ENCODE measurements around the gene CDK14. TPM values are rescaled to one million over a fixed set of nuclear protein-coding genes. Genes with fewer than 3 reads are reported as not detected.

Gene CDK14
- total and polyA plus RNA-seq, 4 donors, result 4.2 to 12.4 (median 7.4) TPM

DNA sequence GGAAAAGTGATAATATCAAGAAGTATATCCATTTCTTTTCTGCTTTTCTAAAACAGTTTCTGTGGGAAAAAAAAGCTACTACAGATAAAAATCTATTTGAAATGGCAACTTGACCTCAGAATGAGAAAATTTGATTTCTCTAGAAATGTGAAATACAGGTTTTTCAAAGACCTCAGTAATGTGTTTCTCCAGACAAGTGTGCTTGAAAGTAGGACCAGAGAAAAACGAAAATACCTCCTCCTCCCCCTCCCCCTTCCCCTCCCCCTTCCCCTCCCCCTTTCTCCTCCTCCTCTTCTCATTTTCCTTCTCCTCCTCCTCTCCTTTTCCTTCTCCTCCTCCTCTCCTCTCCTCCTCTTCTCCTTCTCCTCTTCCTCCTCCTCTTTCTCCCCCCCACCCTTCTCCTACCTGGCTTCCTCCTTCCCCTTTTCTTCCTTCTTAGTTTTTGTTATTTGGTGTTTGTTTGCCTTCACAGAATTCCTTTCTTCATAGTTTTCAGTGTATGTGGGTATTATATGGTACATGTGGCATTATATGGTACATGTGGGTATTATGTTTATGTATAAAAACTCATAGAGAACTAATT lies 179.4 kb downstream of the CDK14 start:
- Histone ChIP-seq H3K9me3 (ENCODE audit: control insufficient read depth in 4 of 4, low read length in 3 of 4) (peaks cover 0 to 4% (median 2%) of the 10 kb centered on the region in 4 donors), H3K27ac (ENCODE audit: low read depth in 1 of 2, low read length in 2 of 2) (no peak overlapping the region), H3K4me3 (ENCODE audit: low read depth in 1 of 3, low read length in 3 of 3) (no peak overlapping the region), H3K27me3 (ENCODE audit: control insufficient read depth in 4 of 4, insufficient read depth in 4 of 4, low read length in 3 of 4) (no peaks in the 10 kb centered on the region), H3K36me3 (ENCODE audit: control insufficient read depth in 4 of 4, insufficient read depth in 3 of 4, low read depth in 1 of 4, low read length in 3 of 4) (no peaks in the 10 kb centered on the region), H3K9ac (ENCODE audit: low read depth in 1 of 2, low read length in 2 of 2) (no peak overlapping the region), H3K4me1 (ENCODE audit: control insufficient read depth in 4 of 4, insufficient read depth in 4 of 4, low read length in 3 of 4) (peaks cover 0 to 7% (median 0%) of the 10 kb centered on the region in 4 donors)
- no peak for TF ChIP-seq GABPA (IDR thresholded peaks at IDR 0.05 in 1 of 2, conservative IDR thresholded peaks at IDR 0.05 in 1 of 2)
- no peak for TF ChIP-seq SP1 (IDR thresholded peaks at IDR 0.05)
- TF ChIP-seq, protein P1, sequence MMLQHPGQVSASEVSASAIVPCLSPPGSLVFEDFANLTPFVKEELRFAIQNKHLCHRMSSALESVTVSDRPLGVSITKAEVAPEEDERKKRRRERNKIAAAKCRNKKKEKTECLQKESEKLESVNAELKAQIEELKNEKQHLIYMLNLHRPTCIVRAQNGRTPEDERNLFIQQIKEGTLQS (IDR thresholded peaks at IDR 0.05), result no peak
- TF ChIP-seq FOXA2 (IDR thresholded peaks at IDR 0.05), result no peak
- no peak for TF ChIP-seq YY1 (IDR thresholded peaks at IDR 0.05)
- no peak for TF ChIP-seq HNF4A (conservative IDR thresholded peaks at IDR 0.05)
- no peak for TF ChIP-seq TAF1 (conservative IDR thresholded peaks at IDR 0.05)
- TF ChIP-seq, protein P2, sequence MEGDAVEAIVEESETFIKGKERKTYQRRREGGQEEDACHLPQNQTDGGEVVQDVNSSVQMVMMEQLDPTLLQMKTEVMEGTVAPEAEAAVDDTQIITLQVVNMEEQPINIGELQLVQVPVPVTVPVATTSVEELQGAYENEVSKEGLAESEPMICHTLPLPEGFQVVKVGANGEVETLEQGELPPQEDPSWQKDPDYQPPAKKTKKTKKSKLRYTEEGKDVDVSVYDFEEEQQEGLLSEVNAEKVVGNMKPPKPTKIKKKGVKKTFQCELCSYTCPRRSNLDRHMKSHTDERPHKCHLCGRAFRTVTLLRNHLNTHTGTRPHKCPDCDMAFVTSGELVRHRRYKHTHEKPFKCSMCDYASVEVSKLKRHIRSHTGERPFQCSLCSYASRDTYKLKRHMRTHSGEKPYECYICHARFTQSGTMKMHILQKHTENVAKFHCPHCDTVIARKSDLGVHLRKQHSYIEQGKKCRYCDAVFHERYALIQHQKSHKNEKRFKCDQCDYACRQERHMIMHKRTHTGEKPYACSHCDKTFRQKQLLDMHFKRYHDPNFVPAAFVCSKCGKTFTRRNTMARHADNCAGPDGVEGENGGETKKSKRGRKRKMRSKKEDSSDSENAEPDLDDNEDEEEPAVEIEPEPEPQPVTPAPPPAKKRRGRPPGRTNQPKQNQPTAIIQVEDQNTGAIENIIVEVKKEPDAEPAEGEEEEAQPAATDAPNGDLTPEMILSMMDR (IDR thresholded peaks at IDR 0.05; ENCODE audit: low read depth, low read length, missing input control), result no peak
- no peak for TF ChIP-seq RAD21 (IDR thresholded peaks at IDR 0.05)
- TF ChIP-seq EGR1 (IDR thresholded peaks at IDR 0.05; ENCODE audit: low read depth in 2 of 2), result no peak
- TF ChIP-seq, protein P3, sequence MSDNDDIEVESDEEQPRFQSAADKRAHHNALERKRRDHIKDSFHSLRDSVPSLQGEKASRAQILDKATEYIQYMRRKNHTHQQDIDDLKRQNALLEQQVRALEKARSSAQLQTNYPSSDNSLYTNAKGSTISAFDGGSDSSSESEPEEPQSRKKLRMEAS (IDR thresholded peaks at IDR 0.05), result no peak
- TF ChIP-seq, protein P4, sequence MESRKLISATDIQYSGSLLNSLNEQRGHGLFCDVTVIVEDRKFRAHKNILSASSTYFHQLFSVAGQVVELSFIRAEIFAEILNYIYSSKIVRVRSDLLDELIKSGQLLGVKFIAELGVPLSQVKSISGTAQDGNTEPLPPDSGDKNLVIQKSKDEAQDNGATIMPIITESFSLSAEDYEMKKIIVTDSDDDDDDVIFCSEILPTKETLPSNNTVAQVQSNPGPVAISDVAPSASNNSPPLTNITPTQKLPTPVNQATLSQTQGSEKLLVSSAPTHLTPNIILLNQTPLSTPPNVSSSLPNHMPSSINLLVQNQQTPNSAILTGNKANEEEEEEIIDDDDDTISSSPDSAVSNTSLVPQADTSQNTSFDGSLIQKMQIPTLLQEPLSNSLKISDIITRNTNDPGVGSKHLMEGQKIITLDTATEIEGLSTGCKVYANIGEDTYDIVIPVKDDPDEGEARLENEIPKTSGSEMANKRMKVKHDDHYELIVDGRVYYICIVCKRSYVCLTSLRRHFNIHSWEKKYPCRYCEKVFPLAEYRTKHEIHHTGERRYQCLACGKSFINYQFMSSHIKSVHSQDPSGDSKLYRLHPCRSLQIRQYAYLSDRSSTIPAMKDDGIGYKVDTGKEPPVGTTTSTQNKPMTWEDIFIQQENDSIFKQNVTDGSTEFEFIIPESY (IDR thresholded peaks at IDR 0.05), result no peak
- no peak for TF ChIP-seq HNF4G (IDR thresholded peaks at IDR 0.05)
- TF ChIP-seq, protein P5, sequence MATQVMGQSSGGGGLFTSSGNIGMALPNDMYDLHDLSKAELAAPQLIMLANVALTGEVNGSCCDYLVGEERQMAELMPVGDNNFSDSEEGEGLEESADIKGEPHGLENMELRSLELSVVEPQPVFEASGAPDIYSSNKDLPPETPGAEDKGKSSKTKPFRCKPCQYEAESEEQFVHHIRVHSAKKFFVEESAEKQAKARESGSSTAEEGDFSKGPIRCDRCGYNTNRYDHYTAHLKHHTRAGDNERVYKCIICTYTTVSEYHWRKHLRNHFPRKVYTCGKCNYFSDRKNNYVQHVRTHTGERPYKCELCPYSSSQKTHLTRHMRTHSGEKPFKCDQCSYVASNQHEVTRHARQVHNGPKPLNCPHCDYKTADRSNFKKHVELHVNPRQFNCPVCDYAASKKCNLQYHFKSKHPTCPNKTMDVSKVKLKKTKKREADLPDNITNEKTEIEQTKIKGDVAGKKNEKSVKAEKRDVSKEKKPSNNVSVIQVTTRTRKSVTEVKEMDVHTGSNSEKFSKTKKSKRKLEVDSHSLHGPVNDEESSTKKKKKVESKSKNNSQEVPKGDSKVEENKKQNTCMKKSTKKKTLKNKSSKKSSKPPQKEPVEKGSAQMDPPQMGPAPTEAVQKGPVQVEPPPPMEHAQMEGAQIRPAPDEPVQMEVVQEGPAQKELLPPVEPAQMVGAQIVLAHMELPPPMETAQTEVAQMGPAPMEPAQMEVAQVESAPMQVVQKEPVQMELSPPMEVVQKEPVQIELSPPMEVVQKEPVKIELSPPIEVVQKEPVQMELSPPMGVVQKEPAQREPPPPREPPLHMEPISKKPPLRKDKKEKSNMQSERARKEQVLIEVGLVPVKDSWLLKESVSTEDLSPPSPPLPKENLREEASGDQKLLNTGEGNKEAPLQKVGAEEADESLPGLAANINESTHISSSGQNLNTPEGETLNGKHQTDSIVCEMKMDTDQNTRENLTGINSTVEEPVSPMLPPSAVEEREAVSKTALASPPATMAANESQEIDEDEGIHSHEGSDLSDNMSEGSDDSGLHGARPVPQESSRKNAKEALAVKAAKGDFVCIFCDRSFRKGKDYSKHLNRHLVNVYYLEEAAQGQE (IDR thresholded peaks at IDR 0.05), result no peak
- TF ChIP-seq JUND (IDR thresholded peaks at IDR 0.05), result no peak
- no peak for TF ChIP-seq NR2F2 (IDR thresholded peaks at IDR 0.05)
- no peak for TF ChIP-seq FOXA1 (IDR thresholded peaks at IDR 0.05)
- TF ChIP-seq RXRA (IDR thresholded peaks at IDR 0.05), result no peak
- no peak for DNase-seq (ENCODE audit: low spot score)
- 70% methylated on average over 1 of the region's 1 CpG for WGBS
